Activated CD4-positive, alpha-beta T cell treated with anti-CD3 and anti-CD28 coated beads, Interleukin-2, amount 50 U/mL, for 24 hours (primary cell): ENCODE results near the gene ITPRID1.

ENCODE experiments used
- DNase-seq, 2 donors: peaks; one replicate each; pipeline ENCODE4 v3.0.0-alpha.2; 2020; ENCODE audit warnings: low read depth in 1 of 2, low spot score in 1 of 2

The ITPRID1 gene

DNA sequence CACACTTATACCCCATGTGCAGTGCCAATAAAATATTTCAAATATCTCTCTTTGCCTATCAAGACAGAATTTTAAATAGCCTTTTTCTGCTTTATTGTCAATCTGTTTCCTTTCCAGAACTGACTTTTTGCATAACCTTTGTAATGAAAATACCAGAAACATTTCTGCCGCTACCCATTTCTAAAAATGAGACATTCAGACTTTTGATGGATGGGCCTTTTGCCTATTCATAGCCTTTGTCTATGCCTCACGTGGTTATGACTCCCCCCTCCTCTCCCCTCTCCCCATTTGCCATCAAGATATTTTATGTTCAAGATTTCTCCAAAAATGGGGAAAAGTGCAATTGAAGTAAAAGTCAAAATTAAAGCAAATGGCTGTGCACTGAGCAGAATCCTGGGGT, 179.0 kb downstream of the ITPRID1 start:
- DNase-seq = no peak

DNA sequence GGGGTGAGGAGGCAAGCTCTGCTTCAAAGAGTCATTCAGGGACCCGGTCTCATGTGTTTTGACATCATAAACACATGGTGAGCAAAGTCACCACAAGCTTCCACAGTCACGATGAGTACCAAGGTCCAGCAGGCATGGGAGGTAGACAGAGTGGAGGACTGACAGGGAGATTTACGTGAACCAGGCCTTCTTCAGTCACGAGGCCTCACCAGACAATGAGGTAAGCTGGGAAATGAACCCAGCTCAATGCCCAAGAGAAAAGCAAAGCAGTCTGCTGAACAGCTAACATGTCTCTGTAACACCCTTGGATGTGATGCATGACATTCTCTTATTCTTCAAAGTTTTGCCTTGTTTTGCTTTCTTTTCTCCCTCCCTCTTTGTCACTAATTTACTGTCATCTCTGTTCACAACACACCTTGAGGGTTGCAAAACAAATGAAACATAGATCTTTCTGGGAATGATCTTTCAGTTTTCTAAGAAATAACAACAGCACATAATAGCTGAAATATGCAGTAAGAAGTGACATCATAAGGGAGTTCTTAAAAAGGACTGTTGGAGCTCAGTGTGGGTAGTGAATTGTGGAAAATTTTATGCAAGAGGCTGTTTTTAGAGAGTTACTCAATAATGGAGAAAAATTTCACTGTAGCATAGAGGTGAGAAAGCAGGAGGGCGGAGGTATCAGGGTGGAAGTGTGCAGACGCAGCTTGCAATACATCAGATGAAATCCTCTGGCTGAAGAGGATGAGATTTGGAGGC, 182.1 kb downstream of the ITPRID1 start:
- DNase-seq = no peak

DNA sequence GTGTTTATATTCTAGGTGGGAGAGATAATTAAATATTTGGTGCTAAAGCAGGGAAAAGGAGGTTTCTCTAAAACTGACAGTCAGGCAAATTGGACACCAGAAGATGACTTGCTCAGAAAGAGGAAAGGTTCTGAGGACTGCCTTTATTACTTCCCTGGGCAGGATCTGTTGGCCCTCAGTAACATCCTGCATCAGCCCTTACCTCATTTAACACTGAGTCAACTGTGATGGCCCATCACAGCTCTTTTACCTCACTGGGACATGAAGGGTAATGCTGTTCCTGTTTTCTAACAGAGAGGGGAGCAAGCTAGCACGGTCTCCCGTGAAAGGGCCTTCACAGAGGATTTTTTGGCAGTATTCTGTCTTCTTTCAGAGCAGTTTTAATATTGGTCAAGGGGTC, 185.2 kb downstream of the ITPRID1 start:
- DNase-seq = no peak

DNA sequence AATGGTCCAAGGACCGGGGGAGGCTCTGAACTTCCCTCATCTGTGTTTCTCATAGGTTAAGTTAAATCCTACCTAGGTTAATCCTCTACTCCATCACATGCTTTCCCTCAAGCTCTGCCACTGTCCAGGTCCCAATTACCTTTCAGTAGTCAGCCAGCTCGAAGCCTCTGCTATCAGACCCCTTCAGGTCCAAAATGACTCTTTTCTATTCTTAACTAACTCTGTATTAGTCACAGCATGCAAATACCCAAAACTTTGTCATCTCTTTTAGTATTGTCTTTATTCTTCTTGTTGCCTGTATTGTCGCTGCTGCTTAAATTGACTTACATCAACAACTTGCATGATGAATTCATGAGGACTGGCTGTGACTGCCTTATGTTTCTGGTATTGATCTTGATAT, 188.5 kb downstream of the ITPRID1 start:
- no peak for DNase-seq

DNA sequence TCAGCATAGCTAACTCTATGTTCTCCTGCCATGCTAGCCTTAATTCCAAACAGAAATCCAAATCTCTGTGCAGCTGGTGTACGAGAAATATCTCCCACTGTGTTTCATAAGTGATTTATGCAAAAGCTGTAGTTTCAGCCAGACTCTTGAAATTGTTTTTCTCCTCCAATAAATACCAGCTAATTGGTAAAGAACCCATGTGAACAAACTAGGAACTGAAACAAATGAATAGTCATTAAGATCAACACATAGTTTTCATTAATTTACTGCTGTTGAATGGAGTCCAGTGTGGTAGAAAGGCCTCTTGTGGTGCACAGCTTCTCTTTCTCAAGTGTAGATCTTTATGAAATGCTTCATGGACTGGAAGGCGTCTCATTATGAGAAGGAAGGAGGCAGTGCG, 191.5 kb downstream of the ITPRID1 start:
- DNase-seq = no peak

DNA sequence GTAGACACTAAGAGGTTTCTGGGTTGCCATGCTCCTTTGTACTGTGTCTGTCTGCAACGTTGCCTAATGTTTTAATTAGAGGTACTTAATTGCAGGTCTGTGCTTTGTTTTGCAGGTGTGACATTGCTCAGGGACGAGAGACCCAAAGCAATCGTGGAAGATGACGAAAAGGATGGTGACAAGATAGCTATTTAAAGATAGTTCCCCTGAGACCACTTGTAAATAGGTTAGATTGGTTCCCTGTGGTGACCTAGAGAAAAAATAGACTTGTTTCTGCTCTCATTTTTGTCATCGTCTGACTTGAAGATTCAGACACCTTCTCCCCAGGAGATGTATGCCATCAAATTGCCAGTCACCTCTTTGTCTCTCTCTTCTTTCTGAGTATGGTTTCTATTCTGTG, 193.2 kb downstream of the ITPRID1 start:
- no peak for DNase-seq
